Bone marrow (tissue), 2 donors: ENCODE measurements around the gene STX4.

Experiments
- DNase-seq, 2 donors: peaks; one replicate each; lab custom pipeline; 2025; lab: John Stamatoyannopoulos, UW

STX4 gene, protein sequence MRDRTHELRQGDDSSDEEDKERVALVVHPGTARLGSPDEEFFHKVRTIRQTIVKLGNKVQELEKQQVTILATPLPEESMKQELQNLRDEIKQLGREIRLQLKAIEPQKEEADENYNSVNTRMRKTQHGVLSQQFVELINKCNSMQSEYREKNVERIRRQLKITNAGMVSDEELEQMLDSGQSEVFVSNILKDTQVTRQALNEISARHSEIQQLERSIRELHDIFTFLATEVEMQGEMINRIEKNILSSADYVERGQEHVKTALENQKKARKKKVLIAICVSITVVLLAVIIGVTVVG

DNA sequence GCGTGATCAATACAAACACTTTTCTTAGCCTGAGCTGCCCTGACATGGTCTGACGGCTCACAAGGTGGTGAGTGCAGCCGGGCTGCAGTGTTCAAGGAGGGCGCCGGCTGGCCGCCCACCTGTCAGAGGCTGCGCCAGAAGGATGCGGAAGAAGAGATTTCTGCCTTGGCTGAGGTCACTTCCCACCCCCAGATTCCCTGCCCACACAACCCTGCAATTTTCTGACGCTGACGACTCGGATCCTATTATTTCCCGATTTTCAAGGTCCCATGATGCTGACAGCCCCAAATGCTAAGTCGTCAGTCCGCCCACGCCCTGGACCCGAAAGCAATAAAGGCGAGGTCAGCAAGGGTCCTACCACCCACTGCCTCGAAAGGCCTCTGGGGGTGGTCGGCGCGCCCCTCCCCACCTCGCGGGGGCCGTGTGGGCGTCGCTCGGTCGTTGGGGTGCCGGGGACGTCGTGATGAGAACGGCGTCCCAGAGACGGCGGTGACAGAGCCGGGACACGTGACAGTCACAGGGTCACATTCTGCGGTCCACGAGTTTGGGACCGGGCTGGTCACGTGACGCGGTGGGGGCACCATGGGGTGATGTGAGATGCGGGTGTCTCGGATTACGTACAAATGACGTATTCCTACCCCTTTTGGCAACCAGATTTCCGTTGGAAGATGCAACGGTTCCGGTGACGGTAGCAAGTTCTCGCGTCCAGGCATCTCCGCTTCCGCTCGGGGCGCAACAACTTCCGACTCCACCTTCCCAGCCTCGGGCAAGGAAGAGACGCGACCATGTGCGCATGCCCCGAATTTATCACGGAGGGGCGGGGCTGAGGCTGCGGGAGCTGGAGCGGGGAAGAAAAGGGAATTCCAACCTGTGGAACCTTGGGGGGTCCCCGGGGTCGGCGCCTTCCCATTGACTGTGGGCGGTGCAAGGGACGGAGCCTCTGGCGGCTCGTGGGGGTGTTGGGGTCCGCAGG is at the start of gene STX4:
TSS of gene STX4 (plus strand) at position 823 of the 973 bp plus-strand sequence. CDS start 248 bp downstream, outside the sequence.
- DNase-seq = peak; percentile 97 to 99

DNA sequence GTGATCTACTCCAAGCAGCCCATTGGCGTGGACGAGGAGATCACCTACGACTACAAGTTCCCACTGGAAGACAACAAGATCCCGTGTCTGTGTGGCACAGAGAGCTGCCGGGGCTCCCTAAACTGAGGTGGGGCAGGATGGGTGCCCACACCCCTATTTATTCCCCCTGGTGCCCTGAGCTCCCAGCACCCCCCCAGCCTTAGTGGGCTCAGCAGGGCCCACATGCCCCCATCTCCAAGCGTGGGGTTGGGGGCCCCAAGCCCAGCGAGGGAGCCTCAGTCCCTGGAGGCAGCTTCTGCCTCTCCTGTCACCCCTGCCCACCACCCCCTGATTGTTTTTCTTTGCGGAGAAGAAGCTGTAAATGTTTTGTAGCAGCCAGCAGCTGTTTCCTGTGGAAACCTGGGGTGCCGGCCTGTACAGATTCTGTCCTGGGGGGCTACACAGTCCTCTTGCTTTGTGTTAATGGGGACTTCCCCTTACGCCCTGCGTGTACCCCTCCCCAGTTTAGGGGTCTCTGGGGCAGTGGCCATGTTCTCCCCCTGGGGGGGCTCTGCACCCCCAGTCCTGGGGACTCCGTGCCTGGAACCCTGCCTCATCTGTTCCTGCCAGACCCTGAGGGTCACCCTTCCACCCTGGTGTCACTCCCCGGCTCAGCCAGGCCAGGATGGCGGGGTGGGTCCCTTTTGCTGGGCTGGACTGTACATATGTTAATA is 49.3 kb upstream of the STX4 start:
- DNase-seq = no peak

DNA sequence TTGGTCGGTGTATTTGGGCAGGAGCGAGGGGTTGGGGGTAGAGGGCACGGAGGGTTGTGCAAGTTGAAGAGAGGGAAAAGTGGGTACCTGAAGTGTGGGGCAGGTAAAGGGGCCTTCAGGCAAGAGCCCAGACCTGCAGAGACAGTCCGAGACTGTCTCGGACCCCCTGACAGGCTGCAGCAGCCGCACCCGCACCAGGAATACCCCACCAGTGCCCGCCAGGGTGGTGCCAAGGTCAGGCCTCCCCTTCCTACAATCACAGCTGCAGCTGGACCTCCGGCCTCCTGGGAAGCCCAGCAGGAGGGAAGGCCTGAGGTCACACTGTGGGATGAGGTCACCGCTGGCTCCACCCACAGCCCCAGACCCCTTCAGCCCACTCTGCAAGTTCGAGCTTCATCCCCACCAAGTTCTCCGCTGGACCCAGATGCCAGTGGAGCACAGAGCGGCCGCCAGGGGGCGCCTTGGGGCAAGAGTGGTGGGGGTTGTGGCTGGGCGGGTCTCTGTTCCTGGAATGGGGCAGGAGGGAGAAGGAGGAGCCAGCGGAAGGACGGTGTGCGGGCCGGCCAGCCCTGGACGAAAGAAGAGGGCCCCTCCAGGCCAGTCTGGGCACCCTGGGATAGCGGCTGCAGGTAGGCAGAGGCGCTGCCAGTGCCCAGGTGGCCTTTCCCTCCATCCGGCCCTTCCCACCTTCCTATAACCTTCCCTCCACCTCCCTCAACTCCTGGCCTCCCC is 48.5 kb upstream of the STX4 start, which contains the start of gene HSD3B7:
TSS of gene HSD3B7 (plus strand) at position 539 of the 732 bp plus-strand sequence. CDS start 452 bp downstream, outside the sequence.
- DNase-seq = peak; percentile 66 to 69

DNA sequence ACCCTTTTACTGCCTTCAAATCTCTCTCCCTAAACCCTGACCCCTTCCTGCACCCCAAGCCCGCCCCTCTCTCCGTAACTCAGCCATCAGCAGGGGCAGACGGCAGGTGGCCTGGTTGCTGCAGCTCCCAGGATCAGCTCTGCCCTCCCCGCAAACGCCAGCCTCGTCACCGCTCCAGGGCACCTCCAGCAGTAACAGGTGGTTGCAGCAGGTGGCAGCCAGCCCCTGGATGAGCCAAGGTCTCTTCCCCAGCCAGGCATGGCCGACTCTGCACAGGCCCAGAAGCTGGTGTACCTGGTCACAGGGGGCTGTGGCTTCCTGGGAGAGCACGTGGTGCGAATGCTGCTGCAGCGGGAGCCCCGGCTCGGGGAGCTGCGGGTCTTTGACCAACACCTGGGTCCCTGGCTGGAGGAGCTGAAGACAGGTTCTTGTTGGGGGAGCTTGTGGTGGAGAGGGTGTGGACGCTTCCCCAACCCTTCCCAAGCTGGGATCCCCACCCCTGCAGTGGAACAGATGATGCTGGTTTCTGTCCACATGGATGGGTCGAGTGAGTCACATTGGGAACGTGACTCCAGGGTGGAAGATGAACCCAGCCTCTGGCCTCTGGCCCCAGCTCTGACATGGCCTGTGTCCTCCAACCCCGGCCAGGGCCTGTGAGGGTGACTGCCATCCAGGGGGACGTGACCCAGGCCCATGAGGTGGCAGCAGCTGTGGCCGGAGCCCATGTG is 47.8 kb upstream of the STX4 start:
- DNase-seq = no peak

DNA sequence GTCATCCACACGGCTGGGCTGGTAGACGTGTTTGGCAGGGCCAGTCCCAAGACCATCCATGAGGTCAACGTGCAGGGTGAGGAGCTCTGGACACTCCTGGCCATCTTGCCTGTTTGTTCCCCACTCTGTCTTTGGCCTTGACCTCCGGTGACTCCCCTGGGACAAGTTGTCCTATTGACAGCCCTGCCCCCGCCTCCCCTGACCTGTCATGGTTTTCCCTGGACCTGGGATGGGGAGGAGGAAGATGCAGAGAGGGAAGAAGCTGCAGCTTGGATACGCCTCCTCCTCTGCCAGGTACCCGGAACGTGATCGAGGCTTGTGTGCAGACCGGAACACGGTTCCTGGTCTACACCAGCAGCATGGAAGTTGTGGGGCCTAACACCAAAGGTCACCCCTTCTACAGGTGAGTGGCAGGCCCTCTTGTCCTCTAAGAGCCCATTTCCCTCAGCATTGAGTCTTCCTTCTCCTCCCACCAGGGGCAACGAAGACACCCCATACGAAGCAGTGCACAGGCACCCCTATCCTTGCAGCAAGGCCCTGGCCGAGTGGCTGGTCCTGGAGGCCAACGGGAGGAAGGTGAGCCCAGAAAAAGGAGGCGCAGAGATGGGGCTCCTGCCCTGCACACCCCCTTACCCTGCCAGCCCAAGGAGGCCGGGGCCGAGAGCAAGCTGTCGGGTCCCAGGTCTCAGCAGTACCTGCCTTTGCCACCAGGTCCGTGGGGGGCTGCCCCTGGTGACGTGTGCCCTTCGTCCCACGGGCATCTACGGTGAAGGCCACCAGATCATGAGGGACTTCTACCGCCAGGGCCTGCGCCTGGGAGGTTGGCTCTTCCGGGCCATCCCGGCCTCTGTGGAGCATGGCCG is 47.0 kb upstream of the STX4 start:
- no peak for DNase-seq

DNA sequence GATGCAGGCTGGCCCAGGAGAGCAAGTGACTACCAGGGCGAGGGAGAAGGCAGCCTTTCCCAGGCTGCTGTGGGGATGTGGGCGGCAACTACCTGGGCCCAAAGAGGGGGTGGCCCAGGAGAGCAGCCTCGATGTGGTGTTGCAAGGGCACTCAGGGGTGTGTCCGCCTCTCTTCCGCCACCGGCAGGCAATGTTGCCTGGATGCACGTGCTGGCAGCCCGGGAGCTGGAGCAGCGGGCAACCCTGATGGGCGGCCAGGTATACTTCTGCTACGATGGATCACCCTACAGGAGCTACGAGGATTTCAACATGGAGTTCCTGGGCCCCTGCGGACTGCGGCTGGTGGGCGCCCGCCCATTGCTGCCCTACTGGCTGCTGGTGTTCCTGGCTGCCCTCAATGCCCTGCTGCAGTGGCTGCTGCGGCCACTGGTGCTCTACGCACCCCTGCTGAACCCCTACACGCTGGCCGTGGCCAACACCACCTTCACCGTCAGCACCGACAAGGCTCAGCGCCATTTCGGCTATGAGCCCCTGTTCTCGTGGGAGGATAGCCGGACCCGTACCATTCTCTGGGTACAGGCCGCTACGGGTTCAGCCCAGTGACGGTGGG is 45.7 kb upstream of the STX4 start:
- DNase-seq = no peak

DNA sequence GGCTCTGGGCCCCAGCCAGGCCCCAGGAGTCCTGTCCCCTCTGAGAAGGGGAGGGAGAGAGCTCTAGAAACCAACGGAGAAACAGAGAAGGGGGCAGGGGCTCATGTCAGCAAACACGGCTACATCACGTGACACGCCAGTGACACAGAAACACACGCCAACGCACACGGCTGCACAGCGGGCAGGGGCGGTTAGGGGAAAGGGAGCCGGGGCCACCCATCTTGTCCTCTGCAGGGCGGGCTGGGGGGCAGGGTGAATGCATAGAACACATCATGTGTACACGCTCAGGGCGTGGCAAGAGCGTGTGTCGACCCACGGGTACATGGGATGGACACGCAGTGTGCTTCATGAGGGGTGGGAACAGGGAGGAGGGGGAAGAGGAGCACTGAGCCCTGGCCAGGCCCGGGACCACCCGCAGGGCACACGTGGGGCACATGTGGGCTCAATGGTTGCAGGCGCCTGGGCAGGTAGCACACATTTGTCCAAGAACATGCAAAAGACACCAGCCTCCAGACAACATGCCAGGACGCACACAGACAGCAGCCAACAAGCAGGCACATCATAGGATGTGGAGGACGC is 43.8 kb upstream of the STX4 start:
- DNase-seq = no peak

DNA sequence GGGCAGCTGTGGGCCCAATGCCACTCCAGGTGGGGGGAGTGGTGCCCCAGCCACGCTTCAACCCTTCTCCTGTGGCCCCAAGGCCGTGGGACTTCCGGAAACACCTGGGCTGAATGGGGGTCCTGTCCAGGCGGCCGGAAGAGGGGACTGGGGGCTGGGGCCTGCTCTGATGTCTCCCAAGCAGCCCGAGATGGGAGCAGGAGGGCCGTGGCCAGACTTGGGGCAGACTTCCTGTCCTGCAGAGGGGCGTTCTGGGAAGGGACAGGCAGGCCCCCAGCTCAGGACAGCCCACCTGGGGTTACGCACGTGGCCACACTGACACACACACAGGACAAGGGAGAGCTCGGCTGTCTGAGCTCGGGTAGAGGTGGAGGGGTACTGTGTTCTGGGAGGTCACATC is 43.3 kb upstream of the STX4 start:
- DNase-seq = no peak

DNA sequence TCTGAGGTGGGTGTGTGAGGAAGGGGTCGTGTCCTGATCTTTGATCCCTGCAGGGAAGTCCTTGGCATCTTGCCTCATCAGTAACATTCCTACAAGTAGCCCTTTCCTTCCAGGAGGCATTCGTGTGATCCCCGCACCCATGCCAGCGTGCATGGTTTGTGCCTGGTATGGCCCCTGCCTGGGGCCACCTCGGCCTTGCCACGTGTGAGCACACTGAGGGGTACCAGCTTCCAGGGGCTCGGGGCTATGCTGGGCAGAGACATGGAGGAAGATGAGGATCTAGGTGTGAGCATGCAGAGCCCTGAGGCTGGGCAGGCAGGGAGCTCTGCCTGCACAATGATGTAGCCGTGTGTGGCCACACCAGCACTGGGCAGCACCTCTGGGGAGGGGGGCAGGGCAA is 42.3 kb upstream of the STX4 start:
- DNase-seq = no peak

DNA sequence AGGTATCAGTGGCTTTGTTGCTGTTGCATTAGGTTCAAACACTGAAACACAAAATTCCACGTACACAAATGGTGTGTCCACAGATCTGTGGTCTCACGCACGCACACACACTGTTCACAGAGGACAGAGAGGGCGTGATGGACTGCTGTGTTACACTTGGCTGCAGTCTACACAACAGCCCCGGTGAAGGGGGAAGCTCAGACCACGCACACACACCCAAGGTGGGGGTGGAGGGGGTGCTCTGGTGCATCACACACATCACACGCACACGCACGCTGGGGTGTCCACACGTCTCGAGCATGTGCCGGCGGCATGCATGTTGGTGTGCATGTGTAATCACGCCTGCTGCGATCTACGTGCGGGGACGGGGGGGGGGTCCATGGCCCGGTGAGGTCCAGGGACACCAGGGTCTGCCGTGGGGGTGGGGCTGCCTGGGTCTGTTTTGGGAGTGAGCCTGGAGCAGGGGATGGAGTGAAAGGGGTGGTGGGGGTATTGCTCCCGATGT is 41.0 kb upstream of the STX4 start:
- DNase-seq = no peak

DNA sequence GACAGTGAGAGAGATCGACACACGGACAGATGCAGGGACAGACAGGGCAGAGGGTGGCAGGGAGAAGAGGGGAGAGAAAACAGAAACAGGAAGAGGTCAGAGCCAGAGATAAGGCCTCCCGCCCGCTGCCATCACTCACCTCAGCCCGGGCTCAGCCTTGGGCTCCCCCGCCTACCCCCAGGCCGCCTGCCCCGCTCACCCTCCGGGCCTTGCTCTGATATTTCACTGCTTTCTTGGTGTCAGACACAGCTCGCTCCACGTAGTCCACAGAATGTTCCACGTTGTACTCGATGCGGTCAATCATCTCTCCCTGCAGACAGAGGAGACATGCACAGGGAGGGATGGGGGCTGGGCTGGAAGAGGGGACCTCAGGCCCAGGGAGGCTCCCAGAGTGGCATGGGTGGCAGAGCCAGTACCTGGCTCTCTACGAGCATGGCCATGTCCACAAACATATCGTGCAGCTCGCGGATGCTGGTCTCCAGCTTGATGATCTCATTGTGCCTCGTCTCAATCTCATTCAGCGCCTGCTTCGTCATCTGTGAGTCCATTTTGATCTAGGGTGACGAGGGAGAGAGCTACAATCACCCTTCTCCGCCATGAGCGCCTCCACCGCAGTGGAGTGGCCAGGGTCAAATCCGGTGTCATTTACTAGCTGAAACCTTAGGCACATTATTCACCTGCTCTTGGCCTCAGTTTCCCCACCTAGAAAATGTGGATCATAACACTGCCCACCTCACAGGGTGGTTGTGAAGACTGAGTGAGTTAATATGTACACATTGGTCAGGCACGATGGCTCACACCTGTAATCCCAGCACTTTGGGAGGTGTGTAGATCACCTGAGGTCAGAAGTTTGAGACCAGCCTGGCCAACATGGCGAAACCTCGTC is 40.2 kb upstream of the STX4 start:
- no peak for DNase-seq

DNA sequence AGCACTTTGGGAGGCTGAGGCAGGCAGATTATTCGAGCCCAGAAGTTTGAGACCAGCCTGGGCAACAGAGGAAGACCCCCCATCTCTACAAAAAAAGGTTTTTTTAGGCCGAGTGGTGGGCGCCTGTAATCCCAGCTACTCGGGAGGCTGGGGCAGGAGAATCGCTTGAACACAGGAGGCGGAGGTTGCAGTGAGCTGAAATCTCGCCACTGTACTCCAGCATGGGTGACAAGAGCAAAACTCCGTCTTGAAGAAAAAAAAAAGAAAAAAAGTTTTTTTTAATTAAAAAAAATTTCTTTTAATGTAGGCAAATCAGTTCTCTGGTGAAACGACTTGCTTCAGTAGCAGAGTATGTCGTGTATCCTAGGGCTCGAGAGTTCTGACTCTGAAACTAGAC is 37.4 kb upstream of the STX4 start:
- DNase-seq = no peak

DNA sequence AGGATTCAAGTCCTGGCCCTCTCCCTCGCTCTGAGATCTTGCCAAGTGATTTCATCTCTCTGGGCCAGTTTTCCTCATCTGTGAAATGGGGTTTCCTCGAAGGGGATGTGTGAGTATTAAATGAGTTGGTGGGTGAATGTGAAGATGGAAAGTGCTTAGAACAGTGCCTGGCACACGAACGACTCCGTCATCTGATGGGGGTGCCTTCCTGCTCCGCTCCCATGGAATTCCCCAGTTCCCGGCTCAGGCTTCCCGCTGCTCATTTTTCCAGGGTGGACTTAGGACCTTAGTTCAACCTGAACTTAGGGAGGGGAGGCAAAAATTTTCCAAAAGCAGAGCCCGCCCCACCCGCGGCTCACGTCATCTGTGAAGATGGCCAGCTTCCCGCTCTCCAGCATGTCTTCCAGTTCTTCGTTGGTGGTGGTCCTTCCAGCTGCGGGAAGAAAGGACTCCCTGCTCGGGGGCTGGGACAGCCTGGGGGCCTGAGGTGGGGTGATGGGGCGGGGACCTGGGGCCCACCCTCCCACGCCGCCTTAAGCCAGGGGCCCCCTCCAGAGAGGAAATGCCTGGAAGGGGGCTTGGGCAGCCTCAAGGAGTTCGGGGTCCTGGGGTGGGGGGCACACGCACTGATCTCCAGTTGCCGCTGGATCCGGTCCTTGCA is 36.9 kb upstream of the STX4 start:
- no peak for DNase-seq

DNA sequence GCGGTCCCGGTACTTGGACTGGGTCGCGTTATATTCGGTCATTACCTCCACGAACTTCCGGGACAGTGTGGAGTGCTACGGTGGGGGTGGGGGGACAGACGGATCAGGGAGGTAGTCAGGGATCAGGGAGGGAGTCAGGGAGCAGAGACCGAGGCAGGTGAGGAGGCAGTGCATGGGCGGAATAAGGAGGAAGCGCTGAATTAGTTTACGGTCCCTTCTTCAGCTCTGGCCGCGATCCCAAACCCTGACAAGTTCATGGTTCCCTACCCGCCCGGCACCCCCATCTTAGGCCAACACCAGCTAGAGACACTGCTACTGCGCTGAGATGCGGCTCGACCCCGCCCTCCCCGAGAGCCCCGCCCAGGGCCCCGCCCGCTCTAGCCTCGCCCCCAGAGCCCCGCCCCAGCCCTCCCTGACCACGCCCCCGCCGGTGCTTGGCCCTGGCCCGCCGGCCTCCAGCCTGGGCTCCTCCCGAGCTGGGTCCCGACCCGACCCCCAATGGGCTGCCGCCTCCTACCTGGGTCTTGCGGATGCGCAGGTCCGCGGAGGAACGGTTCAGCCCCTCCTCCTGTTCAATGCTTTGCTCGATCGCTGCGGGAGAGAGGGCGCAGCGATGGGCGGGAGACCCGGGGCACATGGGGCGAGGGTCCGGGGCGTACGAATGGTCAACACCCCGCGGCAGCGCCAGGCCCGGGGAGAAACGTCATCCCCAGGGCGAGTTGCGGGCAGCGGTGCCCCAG is 36.2 kb upstream of the STX4 start:
- peak; percentile 10 to 70 for DNase-seq

DNA sequence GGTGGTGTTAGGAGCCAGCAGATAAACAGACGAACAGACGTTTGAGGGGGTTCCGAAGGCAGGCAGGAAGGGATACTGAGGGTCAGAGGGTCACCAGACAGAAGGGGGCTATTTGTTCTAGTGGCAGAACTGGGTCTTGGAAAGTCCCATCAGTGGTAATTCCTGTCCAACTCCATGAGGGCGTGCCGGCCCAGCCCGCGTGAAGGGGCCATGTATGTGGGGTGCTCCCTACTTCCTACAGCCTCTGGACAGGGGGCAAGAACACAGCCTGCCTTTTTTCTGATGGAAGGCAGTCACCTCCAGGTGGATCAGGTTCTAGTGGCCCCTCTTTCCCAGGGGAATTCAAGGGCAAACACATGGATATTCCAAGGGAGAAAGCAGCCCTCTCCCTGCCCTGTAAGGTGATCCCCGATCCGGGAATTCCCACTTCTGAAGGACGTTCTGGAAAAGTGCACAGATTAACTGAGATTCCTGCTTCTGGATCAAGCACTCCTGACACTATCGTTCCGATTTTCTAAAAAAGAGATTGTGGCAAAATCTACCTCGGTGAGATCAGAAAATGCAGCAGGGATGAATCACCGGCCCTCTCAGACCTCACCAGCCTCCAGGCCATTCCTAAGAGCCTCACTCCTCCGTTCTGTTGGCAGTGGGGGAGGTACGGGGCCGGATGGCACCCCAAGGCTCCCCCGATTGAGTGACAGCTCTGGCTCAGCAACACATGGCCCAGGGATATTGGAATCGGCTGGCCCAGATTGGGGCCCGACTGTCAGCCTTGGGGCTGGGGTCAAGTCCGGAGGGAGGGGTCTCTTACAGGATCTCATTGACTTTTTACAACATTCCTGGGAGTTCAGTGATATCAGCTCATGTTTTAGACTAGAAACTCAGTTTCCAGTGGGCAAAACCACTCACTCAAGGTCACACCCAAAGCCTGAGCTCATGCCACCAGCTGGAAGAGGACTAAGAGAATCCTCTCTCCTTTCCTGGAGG is 35.3 kb upstream of the STX4 start:
- no peak for DNase-seq
